ENCODE results near the gene NAALADL2. TPM values are rescaled to one million over a fixed set of nuclear protein-coding genes. Genes with fewer than 3 reads are reported as not detected.
"Not testable (repeated sequence)": the region's sequence is repeated elsewhere in the genome, so short reads cannot be mapped to it uniquely, and the experiment has no call there.

The NAALADL2 gene
- total RNA-seq, 4 donors from 2014 or later: 0.26 to 218 (median 17.4) TPM

GRCh38 chr3:175417426-175417825 is 558.3 kb downstream of the NAALADL2 start:
- Histone ChIP-seq H3K4me3 (no peak overlapping the region), H3K27me3 (no peaks in the 10 kb centered on the region), H3K27ac (no peak overlapping the region), H3K4me1 (no peaks in the 10 kb centered on the region), H3K36me3 (no peaks in the 10 kb centered on the region), H3K9me3 (no peaks in the 10 kb centered on the region)
- no peak for DNase-seq
- intact Hi-C loops (cut with DNase I; ENCODE audit: low total_unique reads): no loop called here
- TF ChIP-seq CTCF (IDR thresholded peaks at IDR 0.05) (no peak), POLR2A (IDR thresholded peaks at IDR 0.05) (no peak)

GRCh38 chr3:175421902-175422301 is 562.8 kb downstream of the NAALADL2 start:
- no peaks in the 10 kb centered on the region for H3K36me3 ChIP-seq
- H3K4me1 ChIP-seq: no peaks in the 10 kb centered on the region
- no peak for DNase-seq
- intact Hi-C loops (cut with DNase I; ENCODE audit: low total_unique reads): no loop called here
- H3K9me3 ChIP-seq: no peaks in the 10 kb centered on the region
- no peak overlapping the region for H3K4me3 ChIP-seq
- TF ChIP-seq CTCF (IDR thresholded peaks at IDR 0.05) (no peak), POLR2A (IDR thresholded peaks at IDR 0.05) (no peak)
- H3K27ac ChIP-seq: no peak overlapping the region
- no peaks in the 10 kb centered on the region for H3K27me3 ChIP-seq

- Histone ChIP-seq H3K36me3 (no peaks in the 10 kb centered on the region), H3K27ac (no peak overlapping the region), H3K27me3 (no peaks in the 10 kb centered on the region), H3K4me3 (no peak overlapping the region), H3K9me3 (no peaks in the 10 kb centered on the region), H3K4me1 (no peaks in the 10 kb centered on the region)
- TF ChIP-seq CTCF (IDR thresholded peaks at IDR 0.05): no peak
- TF ChIP-seq POLR2A (IDR thresholded peaks at IDR 0.05): no peak
- DNase-seq: no peak
- intact Hi-C loops (cut with DNase I; ENCODE audit: low total_unique reads): no loop called here
These were observed 563.6 kb downstream of the NAALADL2 start for GRCh38 chr3:175422744-175423143.

GRCh38 chr3:175423848-175424247 is 564.7 kb downstream of the NAALADL2 start:
- DNase-seq; H3K4me1 ChIP-seq; H3K27me3 ChIP-seq; intact Hi-C loops (cut with DNase I; ENCODE audit: low total_unique reads); H3K4me3 ChIP-seq; H3K36me3 ChIP-seq; H3K27ac ChIP-seq; H3K9me3 ChIP-seq: not testable (repeated sequence)

- TF ChIP-seq POLR2A (IDR thresholded peaks at IDR 0.05): no peak
- no peak for TF ChIP-seq CTCF (IDR thresholded peaks at IDR 0.05)
- H3K36me3 ChIP-seq: no peaks in the 10 kb centered on the region
- intact Hi-C loops (cut with DNase I; ENCODE audit: low total_unique reads): no loop called here
These were observed 567.7 kb downstream of the NAALADL2 start for GRCh38 chr3:175426805-175427204.

GRCh38 chr3:175428466-175428865 is 569.3 kb downstream of the NAALADL2 start:
- TF ChIP-seq POLR2A (IDR thresholded peaks at IDR 0.05) (no peak), CTCF (IDR thresholded peaks at IDR 0.05) (no peak)
- no peak overlapping the region for H3K4me3 ChIP-seq
- peaks cover 0 to 16% of the 10 kb centered on the region in 2 donors for H3K4me1 ChIP-seq
- intact Hi-C loops (cut with DNase I; ENCODE audit: low total_unique reads): no loop called here
- H3K27ac ChIP-seq: no peak overlapping the region
- no peaks in the 10 kb centered on the region for H3K27me3 ChIP-seq
- H3K36me3 ChIP-seq: no peaks in the 10 kb centered on the region
- DNase-seq: no peak
- no peaks in the 10 kb centered on the region for H3K9me3 ChIP-seq

More at GRCh38 chr3:175426805-175427204, 567.7 kb downstream of the NAALADL2 start:
- Histone ChIP-seq H3K27ac (no peak overlapping the region), H3K4me1 (peaks cover 0 to 7% of the 10 kb centered on the region in 2 donors), H3K4me3 (no peak overlapping the region), H3K27me3 (no peaks in the 10 kb centered on the region), H3K9me3 (no peaks in the 10 kb centered on the region)
- no peak for DNase-seq

Data from uterus (tissue), 4 donors.